HepG2 (cell line): ENCODE measurements around the gene OTOP3. TPM values are rescaled to one million over a fixed set of nuclear protein-coding genes. Genes with fewer than 3 reads are reported as not detected.
A peak's percentile ranks its signal among the peaks of the same experiment; 100 is the strongest.

ENCODE experiments used
- CENPX ChIP-seq: sonication (generic); formaldehyde crosslinking; IDR thresholded peaks from 2 replicates; pipeline ENCODE4 v1.9.0; 2021; ENCODE audit warnings: mild to moderate bottlenecking, missing genetic modification reagents, moderate library complexity
- CREB1 ChIP-seq, 2 experiments: fragments of 450-650 bp in 1 of 2; IDR thresholded peaks; 2 replicates each; pipeline ENCODE4 v1.6.1; 2016 to 2017; ENCODE audit warnings: control low read depth in 1 of 2, mild to moderate bottlenecking in 1 of 2, missing compliant biosample characterization in 1 of 2, missing genetic modification characterization in 1 of 2
- HDAC2 ChIP-seq: sonication (generic); formaldehyde crosslinking; IDR thresholded peaks from 2 replicates; pipeline ENCODE4 v1.4.0; 2020; ENCODE audit warnings: missing genetic modification reagents
- HOXA7 ChIP-seq: sonication (generic); formaldehyde crosslinking; IDR thresholded peaks from 2 replicates; pipeline ENCODE4 v1.8.1; 2022; ENCODE audit warnings: mild to moderate bottlenecking, missing genetic modification reagents, moderate library complexity
- KMT2B ChIP-seq: IDR thresholded peaks from 2 replicates; pipeline ENCODE4 v1.6.1; 2016; ENCODE audit warnings: missing genetic modification reagents, missing compliant biosample characterization
- MEIS2 ChIP-seq: sonication (generic); formaldehyde crosslinking; IDR thresholded peaks from 2 replicates; pipeline ENCODE4 v1.9.0; 2021; ENCODE audit warnings: mild to moderate bottlenecking, missing genetic modification reagents
- RCOR2 ChIP-seq: IDR thresholded peaks from 2 replicates; pipeline ENCODE4 v1.6.1; 2016; ENCODE audit warnings: missing biosample characterization, missing genetic modification reagents
- RELA ChIP-seq: sonication (generic); formaldehyde crosslinking; IDR thresholded peaks from 2 replicates; pipeline ENCODE4 v1.4.0; 2020; ENCODE audit warnings: missing genetic modification reagents
- ZMYM4 ChIP-seq: sonication (generic); formaldehyde crosslinking; IDR thresholded peaks from 2 replicates; pipeline ENCODE4 v1.8.1; 2023; ENCODE audit warnings: mild to moderate bottlenecking, missing genetic modification reagents
- ZNF432 ChIP-seq: sonication (generic); formaldehyde crosslinking; IDR thresholded peaks from 2 replicates; pipeline ENCODE4 v1.5.0; 2020; ENCODE audit warnings: missing genetic modification reagents, mild to moderate bottlenecking, borderline replicate concordance
- ZNF446 ChIP-seq: sonication (generic); formaldehyde crosslinking; IDR thresholded peaks from 2 replicates; pipeline ENCODE4 v1.5.0; 2020; ENCODE audit warnings: mild to moderate bottlenecking, missing genetic modification reagents
- ZNF550 ChIP-seq: sonication (generic); formaldehyde crosslinking; IDR thresholded peaks from 2 replicates; pipeline ENCODE4 v1.4.0; 2020; ENCODE audit warnings: mild to moderate bottlenecking, missing genetic modification reagents, borderline replicate concordance
- ZNF839 ChIP-seq: sonication (generic); formaldehyde crosslinking; IDR thresholded peaks from 2 replicates; pipeline ENCODE4 v1.4.0; 2020; ENCODE audit warnings: missing genetic modification reagents, mild to moderate bottlenecking, borderline replicate concordance
- ZSCAN31 ChIP-seq: sonication (generic); formaldehyde crosslinking; IDR thresholded peaks from 2 replicates; pipeline ENCODE4 v1.5.0; 2020; ENCODE audit warnings: low read depth, mild to moderate bottlenecking, missing genetic modification reagents
- polyA plus RNA-seq, 8 experiments: library from polyadenylated mRNA; depleted of rRNA in 3 of 8; stranded (reverse) in 7 of 8; unstranded in 1 of 8; fragments of >200 nt; fragmentation: Illumina TruSeq in 4 of 8; extraction: Trizol in 4 of 8; gene quantifications; 2 replicates each; pipeline versions ENCODE4 v1.2.1 to v1.2.3, GENCODE V29; 2011 to 2016; ENCODE audit warnings: low read depth in 4 of 8, missing spikeins in 1 of 8, mixed read lengths in 1 of 8; ENCODE audit not compliant: insufficient read depth in 1 of 8
- total RNA-seq, 5 experiments: library from RNA; depleted of rRNA; stranded (reverse); fragments of >200 nt; fragmentation: Illumina TruSeq; extraction: Trizol; gene quantifications; 2 replicates each; pipeline ENCODE4 v1.2.3, GENCODE V29; 2016; ENCODE audit warnings: low read depth in 1 of 5
- TF ChIP-seq, protein P1 (sequence below): fragments of 450-650 bp; IDR thresholded peaks from 2 replicates; pipeline ENCODE4 v1.6.1; 2017; ENCODE audit warnings: mild to moderate bottlenecking
- TF ChIP-seq, protein P2 (sequence below): sonication (generic); formaldehyde crosslinking; IDR thresholded peaks from 2 replicates; pipeline ENCODE4 v1.5.0; 2020; ENCODE audit warnings: mild to moderate bottlenecking, missing genetic modification reagents
- TF ChIP-seq, protein P3 (sequence below): sonication (generic); formaldehyde crosslinking; IDR thresholded peaks from 2 replicates; pipeline ENCODE4 v1.9.0; 2021; ENCODE audit warnings: missing genetic modification reagents, borderline replicate concordance
- TF ChIP-seq, protein P4 (sequence below): sonication (generic); formaldehyde crosslinking; IDR thresholded peaks from 2 replicates; pipeline ENCODE4 v1.9.0; 2022; ENCODE audit warnings: low read depth, missing genetic modification reagents
- TF ChIP-seq, protein P5 (sequence below): sonication (generic); formaldehyde crosslinking; conservative IDR thresholded peaks from 2 replicates; pipeline ENCODE4 v1.4.0; 2020; ENCODE audit warnings: missing genetic modification reagents

Gene OTOP3
- total and polyA plus RNA-seq, 2 of the 13 experiments (the other 11 are each of a cell fraction or from before 2014, with no cell fraction given): not detected

DNA sequence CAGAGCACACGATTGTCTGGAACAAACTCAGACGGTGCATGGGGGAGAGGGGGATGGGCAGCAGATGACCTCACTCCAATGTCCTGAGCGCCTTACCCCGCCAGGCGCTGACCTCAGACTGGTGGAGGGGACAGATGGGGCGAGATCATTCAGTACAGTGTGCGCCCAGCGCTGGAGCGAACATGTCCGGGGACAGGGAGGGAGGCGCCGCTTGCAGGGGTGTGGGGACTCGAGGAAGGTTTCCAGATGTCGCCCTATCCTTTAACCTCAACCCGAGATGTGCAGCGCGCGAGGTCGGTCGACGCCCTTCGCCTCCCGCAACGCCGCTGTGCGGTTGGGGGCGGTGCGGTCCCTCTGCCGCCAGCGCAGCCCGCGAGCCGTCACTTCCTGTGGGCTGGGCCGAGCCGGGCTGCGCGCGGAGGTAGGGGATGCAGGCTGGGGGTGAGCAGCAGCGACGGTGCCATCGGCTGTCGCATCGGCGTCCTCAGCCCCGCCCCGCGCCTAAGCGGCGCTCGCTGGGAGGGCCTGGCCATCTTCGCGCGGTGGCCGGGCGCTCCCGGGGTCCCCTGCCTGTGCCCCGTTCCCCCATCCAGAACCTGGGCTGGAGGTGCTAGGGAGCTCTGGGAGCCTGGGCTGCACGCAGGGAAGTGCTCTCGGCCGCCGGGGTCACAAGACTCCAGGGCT is 46.4 kb downstream of the OTOP3 start (continued):
- TF ChIP-seq ZNF839 (CRISPR knock-in tag): peak; percentile 97
- TF ChIP-seq MEIS2 (CRISPR knock-in tag): peak; percentile 64; the same call in 1 of the 2 replicates
- peak; percentile 64 for TF ChIP-seq CREB1 (IDR thresholded peaks at IDR 0.05)
- TF ChIP-seq CREB1 (CRISPR knock-in tag; IDR thresholded peaks at IDR 0.05): no peak; the same call in 1 of the 2 replicates
- no peak for TF ChIP-seq HOXA7
- peak; percentile 64; the same call in 1 of the 2 replicates for TF ChIP-seq KMT2B
- TF ChIP-seq ZMYM4 (CRISPR knock-in tag): peak; percentile 90
- no peak for TF ChIP-seq RELA
- TF ChIP-seq ZNF432 (CRISPR knock-in tag): no peak
- TF ChIP-seq, protein P1, sequence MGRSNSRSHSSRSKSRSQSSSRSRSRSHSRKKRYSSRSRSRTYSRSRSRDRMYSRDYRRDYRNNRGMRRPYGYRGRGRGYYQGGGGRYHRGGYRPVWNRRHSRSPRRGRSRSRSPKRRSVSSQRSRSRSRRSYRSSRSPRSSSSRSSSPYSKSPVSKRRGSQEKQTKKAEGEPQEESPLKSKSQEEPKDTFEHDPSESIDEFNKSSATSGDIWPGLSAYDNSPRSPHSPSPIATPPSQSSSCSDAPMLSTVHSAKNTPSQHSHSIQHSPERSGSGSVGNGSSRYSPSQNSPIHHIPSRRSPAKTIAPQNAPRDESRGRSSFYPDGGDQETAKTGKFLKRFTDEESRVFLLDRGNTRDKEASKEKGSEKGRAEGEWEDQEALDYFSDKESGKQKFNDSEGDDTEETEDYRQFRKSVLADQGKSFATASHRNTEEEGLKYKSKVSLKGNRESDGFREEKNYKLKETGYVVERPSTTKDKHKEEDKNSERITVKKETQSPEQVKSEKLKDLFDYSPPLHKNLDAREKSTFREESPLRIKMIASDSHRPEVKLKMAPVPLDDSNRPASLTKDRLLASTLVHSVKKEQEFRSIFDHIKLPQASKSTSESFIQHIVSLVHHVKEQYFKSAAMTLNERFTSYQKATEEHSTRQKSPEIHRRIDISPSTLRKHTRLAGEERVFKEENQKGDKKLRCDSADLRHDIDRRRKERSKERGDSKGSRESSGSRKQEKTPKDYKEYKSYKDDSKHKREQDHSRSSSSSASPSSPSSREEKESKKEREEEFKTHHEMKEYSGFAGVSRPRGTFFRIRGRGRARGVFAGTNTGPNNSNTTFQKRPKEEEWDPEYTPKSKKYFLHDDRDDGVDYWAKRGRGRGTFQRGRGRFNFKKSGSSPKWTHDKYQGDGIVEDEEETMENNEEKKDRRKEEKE: no peak
- TF ChIP-seq, protein P2, sequence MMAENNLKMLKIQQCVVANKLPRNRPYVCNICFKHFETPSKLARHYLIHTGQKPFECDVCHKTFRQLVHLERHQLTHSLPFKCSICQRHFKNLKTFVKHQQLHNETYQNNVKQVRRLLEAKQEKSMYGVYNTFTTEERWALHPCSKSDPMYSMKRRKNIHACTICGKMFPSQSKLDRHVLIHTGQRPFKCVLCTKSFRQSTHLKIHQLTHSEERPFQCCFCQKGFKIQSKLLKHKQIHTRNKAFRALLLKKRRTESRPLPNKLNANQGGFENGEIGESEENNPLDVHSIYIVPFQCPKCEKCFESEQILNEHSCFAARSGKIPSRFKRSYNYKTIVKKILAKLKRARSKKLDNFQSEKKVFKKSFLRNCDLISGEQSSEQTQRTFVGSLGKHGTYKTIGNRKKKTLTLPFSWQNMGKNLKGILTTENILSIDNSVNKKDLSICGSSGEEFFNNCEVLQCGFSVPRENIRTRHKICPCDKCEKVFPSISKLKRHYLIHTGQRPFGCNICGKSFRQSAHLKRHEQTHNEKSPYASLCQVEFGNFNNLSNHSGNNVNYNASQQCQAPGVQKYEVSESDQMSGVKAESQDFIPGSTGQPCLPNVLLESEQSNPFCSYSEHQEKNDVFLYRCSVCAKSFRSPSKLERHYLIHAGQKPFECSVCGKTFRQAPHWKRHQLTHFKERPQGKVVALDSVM: peak; percentile 80
- peak; percentile 65; the same call in 1 of the 2 replicates for TF ChIP-seq ZNF446 (CRISPR knock-in tag)
- TF ChIP-seq ZSCAN31 (CRISPR knock-in tag): peak; percentile 89
- 0 out of 2 replicates have a peak, but pooled peaks have one; percentile 59 for TF ChIP-seq ZNF550 (CRISPR knock-in tag)
- 0 out of 2 replicates have a peak, but pooled peaks have one; percentile 21 for TF ChIP-seq RCOR2 (CRISPR knock-in tag)
- TF ChIP-seq, protein P3, sequence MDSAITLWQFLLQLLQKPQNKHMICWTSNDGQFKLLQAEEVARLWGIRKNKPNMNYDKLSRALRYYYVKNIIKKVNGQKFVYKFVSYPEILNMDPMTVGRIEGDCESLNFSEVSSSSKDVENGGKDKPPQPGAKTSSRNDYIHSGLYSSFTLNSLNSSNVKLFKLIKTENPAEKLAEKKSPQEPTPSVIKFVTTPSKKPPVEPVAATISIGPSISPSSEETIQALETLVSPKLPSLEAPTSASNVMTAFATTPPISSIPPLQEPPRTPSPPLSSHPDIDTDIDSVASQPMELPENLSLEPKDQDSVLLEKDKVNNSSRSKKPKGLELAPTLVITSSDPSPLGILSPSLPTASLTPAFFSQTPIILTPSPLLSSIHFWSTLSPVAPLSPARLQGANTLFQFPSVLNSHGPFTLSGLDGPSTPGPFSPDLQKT: no peak
- no peak for TF ChIP-seq CENPX (CRISPR knock-in tag)
- TF ChIP-seq, protein P4, sequence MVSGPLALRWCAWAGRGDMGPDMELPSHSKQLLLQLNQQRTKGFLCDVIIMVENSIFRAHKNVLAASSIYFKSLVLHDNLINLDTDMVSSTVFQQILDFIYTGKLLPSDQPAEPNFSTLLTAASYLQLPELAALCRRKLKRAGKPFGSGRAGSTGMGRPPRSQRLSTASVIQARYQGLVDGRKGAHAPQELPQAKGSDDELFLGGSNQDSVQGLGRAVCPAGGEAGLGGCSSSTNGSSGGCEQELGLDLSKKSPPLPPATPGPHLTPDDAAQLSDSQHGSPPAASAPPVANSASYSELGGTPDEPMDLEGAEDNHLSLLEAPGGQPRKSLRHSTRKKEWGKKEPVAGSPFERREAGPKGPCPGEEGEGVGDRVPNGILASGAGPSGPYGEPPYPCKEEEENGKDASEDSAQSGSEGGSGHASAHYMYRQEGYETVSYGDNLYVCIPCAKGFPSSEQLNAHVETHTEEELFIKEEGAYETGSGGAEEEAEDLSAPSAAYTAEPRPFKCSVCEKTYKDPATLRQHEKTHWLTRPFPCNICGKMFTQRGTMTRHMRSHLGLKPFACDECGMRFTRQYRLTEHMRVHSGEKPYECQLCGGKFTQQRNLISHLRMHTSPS (CRISPR knock-in tag): no peak
- peak; percentile 50 for TF ChIP-seq HDAC2 (CRISPR knock-in tag)
- TF ChIP-seq, protein P5, sequence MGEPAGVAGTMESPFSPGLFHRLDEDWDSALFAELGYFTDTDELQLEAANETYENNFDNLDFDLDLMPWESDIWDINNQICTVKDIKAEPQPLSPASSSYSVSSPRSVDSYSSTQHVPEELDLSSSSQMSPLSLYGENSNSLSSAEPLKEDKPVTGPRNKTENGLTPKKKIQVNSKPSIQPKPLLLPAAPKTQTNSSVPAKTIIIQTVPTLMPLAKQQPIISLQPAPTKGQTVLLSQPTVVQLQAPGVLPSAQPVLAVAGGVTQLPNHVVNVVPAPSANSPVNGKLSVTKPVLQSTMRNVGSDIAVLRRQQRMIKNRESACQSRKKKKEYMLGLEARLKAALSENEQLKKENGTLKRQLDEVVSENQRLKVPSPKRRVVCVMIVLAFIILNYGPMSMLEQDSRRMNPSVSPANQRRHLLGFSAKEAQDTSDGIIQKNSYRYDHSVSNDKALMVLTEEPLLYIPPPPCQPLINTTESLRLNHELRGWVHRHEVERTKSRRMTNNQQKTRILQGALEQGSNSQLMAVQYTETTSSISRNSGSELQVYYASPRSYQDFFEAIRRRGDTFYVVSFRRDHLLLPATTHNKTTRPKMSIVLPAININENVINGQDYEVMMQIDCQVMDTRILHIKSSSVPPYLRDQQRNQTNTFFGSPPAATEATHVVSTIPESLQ (CRISPR knock-in tag): peak; percentile 95; the same call in 1 of the 2 replicates
